ENCODE measurements around the gene ERO1B. TPM values are rescaled to one million over a fixed set of nuclear protein-coding genes. Genes with fewer than 3 reads are reported as not detected.

The ERO1B gene
- total and polyA plus RNA-seq, 2 donors (not counting 1 experiment from before 2014, with no cell fraction given): 2.2 to 5.0 TPM

DNA sequence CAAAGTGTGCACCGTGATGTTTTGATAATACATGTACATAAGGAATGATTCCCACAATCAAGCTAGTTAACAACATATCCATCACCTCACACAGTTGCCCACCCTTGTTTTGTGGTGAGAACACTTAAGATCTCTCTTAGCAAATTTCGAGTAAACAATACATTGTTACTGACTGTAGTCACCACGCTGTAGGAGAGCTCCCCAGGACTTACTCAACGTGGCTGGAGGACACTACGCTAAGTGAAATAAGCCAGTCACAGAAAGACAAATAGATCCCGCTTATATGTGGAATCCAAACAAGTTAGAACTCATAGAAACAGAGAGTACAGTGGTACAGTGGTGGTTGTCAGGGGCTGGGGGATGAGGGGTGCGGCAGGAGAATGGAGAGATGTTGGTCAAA lies 114.6 kb downstream of the ERO1B start:
- H3K36me3 ChIP-seq (ENCODE audit: control insufficient read depth, insufficient read depth, low read length): no peaks in the 10 kb centered on the region
- H3K27me3 ChIP-seq (ENCODE audit: control insufficient read depth, insufficient read depth, low read length): no peaks in the 10 kb centered on the region
- H3K9me3 ChIP-seq (ENCODE audit: control insufficient read depth, insufficient read depth, low read depth, low read length): no peaks in the 10 kb centered on the region
- H3K4me3 ChIP-seq (replicated peaks in 1 of 4; ENCODE audit: control extremely low read depth in 1 of 4, insufficient read depth in 1 of 4, low read depth in 3 of 4, low read length in 4 of 4): no peak overlapping the region
- DNase-seq (ENCODE audit: low read depth in 2 of 2): no peak
- no peak for TF ChIP-seq EZH2 (IDR thresholded peaks at IDR 0.05; ENCODE audit: low read length, missing control alignments)
- TF ChIP-seq, protein P1, sequence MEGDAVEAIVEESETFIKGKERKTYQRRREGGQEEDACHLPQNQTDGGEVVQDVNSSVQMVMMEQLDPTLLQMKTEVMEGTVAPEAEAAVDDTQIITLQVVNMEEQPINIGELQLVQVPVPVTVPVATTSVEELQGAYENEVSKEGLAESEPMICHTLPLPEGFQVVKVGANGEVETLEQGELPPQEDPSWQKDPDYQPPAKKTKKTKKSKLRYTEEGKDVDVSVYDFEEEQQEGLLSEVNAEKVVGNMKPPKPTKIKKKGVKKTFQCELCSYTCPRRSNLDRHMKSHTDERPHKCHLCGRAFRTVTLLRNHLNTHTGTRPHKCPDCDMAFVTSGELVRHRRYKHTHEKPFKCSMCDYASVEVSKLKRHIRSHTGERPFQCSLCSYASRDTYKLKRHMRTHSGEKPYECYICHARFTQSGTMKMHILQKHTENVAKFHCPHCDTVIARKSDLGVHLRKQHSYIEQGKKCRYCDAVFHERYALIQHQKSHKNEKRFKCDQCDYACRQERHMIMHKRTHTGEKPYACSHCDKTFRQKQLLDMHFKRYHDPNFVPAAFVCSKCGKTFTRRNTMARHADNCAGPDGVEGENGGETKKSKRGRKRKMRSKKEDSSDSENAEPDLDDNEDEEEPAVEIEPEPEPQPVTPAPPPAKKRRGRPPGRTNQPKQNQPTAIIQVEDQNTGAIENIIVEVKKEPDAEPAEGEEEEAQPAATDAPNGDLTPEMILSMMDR (conservative IDR thresholded peaks at IDR 0.05 in 1 of 2, IDR thresholded peaks at IDR 0.05 in 1 of 2; ENCODE audit: low read depth in 1 of 2, low read length in 2 of 2): no peak
- no peak overlapping the region for H3K27ac ChIP-seq (ENCODE audit: insufficient read depth, low read length)
- no peak overlapping the region for H3K4me2 ChIP-seq (ENCODE audit: extremely low read depth, insufficient read depth, low read length)
- no peak overlapping the region for H3K9ac ChIP-seq (ENCODE audit: insufficient read depth, low read length)
- no peak overlapping the region for H2AFZ ChIP-seq (ENCODE audit: low read length)
- H4K20me1 ChIP-seq (ENCODE audit: control insufficient read depth, extremely low read depth, insufficient read depth, low read length): no peaks in the 10 kb centered on the region
- peaks cover 2% of the 10 kb centered on the region for H3K4me1 ChIP-seq (ENCODE audit: control insufficient read depth, extremely low read depth, insufficient read depth, low read length)
- H3K79me2 ChIP-seq (ENCODE audit: control insufficient read depth, insufficient read depth, low read length): no peaks in the 10 kb centered on the region

DNA sequence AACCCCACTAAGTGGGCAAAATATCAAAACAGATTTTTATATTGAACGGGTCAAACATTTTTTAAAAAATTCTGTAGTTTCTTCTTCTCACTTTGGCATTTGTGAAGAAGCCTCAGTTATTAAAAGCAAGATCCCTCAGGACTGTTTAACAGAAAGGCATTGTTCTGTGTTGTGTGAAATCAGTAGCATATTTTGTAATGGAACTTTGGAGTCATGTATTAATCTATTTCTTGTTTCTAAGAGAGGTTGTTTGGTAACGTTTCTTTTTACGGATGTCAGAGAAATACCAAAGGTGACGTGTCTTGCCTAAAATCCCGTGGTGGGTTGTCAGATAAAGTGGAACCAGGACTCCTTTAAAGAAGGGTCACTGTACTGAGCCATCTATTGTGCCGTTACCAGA lies 115.7 kb downstream of the ERO1B start:
- no peak for DNase-seq (ENCODE audit: low read depth in 2 of 2)
- Histone ChIP-seq H3K4me1 (ENCODE audit: control insufficient read depth, extremely low read depth, insufficient read depth, low read length) (peaks cover 2% of the 10 kb centered on the region), H4K20me1 (ENCODE audit: control insufficient read depth, extremely low read depth, insufficient read depth, low read length) (no peaks in the 10 kb centered on the region), H3K4me2 (ENCODE audit: extremely low read depth, insufficient read depth, low read length) (no peak overlapping the region), H2AFZ (ENCODE audit: low read length) (no peak overlapping the region), H3K4me3 (replicated peaks in 1 of 4; ENCODE audit: control extremely low read depth in 1 of 4, insufficient read depth in 1 of 4, low read depth in 3 of 4, low read length in 4 of 4) (no peak overlapping the region), H3K27ac (ENCODE audit: insufficient read depth, low read length) (no peak overlapping the region), H3K79me2 (ENCODE audit: control insufficient read depth, insufficient read depth, low read length) (no peaks in the 10 kb centered on the region), H3K9ac (ENCODE audit: insufficient read depth, low read length) (no peak overlapping the region), H3K9me3 (ENCODE audit: control insufficient read depth, insufficient read depth, low read depth, low read length) (no peaks in the 10 kb centered on the region), H3K36me3 (ENCODE audit: control insufficient read depth, insufficient read depth, low read length) (no peaks in the 10 kb centered on the region), H3K27me3 (ENCODE audit: control insufficient read depth, insufficient read depth, low read length) (no peaks in the 10 kb centered on the region)
- TF ChIP-seq, protein P1 (conservative IDR thresholded peaks at IDR 0.05 in 1 of 2, IDR thresholded peaks at IDR 0.05 in 1 of 2; ENCODE audit: low read depth in 1 of 2, low read length in 2 of 2): no peak
- no peak for TF ChIP-seq EZH2 (IDR thresholded peaks at IDR 0.05; ENCODE audit: low read length, missing control alignments)

Other genes with a start within 250 kb of the ERO1B start
- gene NID1, start 216.9 kb downstream of the ERO1B start, total RNA-seq: 29.1 and 29.3 TPM in 2 replicates
- 53.4 and 152 TPM in 2 replicates for gene NID1, start 216.9 kb downstream of the ERO1B start, polyA plus RNA-seq
- gene GPR137B, start 139.4 kb downstream of the ERO1B start, total RNA-seq: 12.9 and 13.6 TPM in 2 replicates
- 12.5 and 13.6 TPM in 2 replicates for gene GPR137B, start 139.4 kb downstream of the ERO1B start, polyA plus RNA-seq
- gene EDARADD, start 112.3 kb upstream of the ERO1B start, total RNA-seq: not detected in 2 replicates
- gene EDARADD, start 112.3 kb upstream of the ERO1B start, polyA plus RNA-seq: 0.05 TPM in 1 of 2 replicates, not detected in the other
- 50.3 and 64.2 TPM in 2 replicates for gene LGALS8, start 242.0 kb upstream of the ERO1B start, total RNA-seq
- gene LGALS8, start 242.0 kb upstream of the ERO1B start, polyA plus RNA-seq: 46.0 and 53.1 TPM in 2 replicates

All from fibroblast of lung (primary cell).